ENCODE data around the gene ZNF668.

DNA sequence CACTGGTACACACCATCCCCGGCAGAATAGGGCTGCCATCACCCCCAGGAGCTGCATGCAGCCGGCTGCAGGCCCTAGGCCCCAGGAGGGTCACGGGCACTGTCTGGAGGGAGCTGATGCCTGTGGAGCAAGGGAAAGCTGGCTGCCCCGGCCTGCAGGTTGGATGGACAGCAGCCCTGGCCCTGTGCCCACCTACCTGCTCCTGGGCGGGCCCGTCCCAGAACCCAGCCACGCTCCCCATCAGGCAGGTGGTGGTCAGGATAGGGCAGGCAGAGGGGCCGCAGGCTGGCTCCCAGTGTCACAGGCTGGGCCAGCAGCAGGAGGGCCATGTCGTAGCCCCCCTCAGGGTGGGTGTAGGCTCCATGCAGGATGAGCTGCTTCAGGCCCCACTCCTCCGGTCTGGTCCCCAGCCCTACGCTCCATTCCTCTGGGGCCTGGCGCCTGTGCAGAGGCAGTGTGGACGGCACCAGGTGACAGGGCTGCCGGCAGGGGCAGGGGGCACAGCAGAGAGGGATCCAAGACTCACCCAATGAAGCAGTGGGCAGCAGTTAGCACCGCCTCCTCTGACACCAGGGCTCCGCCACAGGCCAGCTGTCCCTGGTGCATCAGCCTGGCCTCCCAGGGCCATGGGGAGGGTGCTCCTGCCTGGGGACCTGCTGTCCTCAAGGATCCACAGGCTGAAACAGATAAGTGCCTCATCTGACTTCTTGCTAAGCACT, 10.7 kb upstream of the ZNF668 start:
- TF ChIP-seq POLR2A (IDR thresholded peaks at IDR 0.05) (no peak), EP300 (IDR thresholded peaks at IDR 0.05) (no peak), POLR2AphosphoS5 (IDR thresholded peaks at IDR 0.05) (no peak)
- TF ChIP-seq, protein P1, sequence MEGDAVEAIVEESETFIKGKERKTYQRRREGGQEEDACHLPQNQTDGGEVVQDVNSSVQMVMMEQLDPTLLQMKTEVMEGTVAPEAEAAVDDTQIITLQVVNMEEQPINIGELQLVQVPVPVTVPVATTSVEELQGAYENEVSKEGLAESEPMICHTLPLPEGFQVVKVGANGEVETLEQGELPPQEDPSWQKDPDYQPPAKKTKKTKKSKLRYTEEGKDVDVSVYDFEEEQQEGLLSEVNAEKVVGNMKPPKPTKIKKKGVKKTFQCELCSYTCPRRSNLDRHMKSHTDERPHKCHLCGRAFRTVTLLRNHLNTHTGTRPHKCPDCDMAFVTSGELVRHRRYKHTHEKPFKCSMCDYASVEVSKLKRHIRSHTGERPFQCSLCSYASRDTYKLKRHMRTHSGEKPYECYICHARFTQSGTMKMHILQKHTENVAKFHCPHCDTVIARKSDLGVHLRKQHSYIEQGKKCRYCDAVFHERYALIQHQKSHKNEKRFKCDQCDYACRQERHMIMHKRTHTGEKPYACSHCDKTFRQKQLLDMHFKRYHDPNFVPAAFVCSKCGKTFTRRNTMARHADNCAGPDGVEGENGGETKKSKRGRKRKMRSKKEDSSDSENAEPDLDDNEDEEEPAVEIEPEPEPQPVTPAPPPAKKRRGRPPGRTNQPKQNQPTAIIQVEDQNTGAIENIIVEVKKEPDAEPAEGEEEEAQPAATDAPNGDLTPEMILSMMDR (IDR thresholded peaks at IDR 0.05) = no peak
